Keratinocyte (primary cell): ENCODE results near the gene SMO. TPM values are rescaled to one million over a fixed set of nuclear protein-coding genes. Genes with fewer than 3 reads are reported as not detected.

Source experiments
- DNase-seq: peaks from one replicate; pipeline ENCODE4 v3.0.0-alpha.2; 2011; ENCODE audit warnings: low read depth, missing footprints, low spot score
- FAIRE-seq: peaks from 2 replicates; lab custom pipeline; 2011; peaks lifted over from hg19 to GRCh38; lab: Jason Lieb, UNC
- H2AFZ ChIP-seq: 2 replicates; pipeline ENCODE4 v1.6.0; 2012; ENCODE audit warnings: low read length, control low read depth, inconsistent platforms; ENCODE audit not compliant: control insufficient read depth
- H3K27ac ChIP-seq: 2 replicates; pipeline ENCODE4 v1.5.1; 2011; ENCODE audit warnings: low read length; ENCODE audit not compliant: control insufficient read depth, insufficient read depth
- H3K27me3 ChIP-seq: 3 replicates; pipeline ENCODE4 v1.6.0; 2011; ENCODE audit warnings: low read length; ENCODE audit not compliant: control insufficient read depth, insufficient read depth; ENCODE audit errors: extremely low read depth
- H3K36me3 ChIP-seq, 2 experiments: 2 replicates in 1 of 2; 3 replicates in 1 of 2; pipeline ENCODE4 v1.5.1; 2011; ENCODE audit warnings: low read length in 2 of 2, mild to moderate bottlenecking in 1 of 2; ENCODE audit not compliant: control insufficient read depth in 2 of 2, insufficient read depth in 2 of 2; ENCODE audit errors: extremely low read depth in 1 of 2
- H3K4me1 ChIP-seq: 3 replicates; pipeline ENCODE4 v1.5.1; 2011; ENCODE audit warnings: low read length; ENCODE audit not compliant: control insufficient read depth, insufficient read depth; ENCODE audit errors: extremely low read depth
- H3K4me2 ChIP-seq: 3 replicates; pipeline ENCODE4 v1.6.0; 2011; ENCODE audit warnings: low read depth, low read length; ENCODE audit not compliant: control insufficient read depth, insufficient read depth; ENCODE audit errors: extremely low read depth
- H3K4me3 ChIP-seq, 3 experiments: fragments of 200-600 bp in 1 of 3; sonication (generic) in 1 of 3; 2 replicates in 2 of 3; 3 replicates in 1 of 3; pipeline ENCODE4 v1.5.1; 2011 to 2016; ENCODE audit warnings: low read length in 3 of 3, mild to moderate bottlenecking in 3 of 3, control low read depth in 2 of 3, inconsistent platforms in 1 of 3, low read depth in 1 of 3, mixed read lengths in 1 of 3, mixed run types in 1 of 3, moderate library complexity in 1 of 3; ENCODE audit not compliant: control insufficient read depth in 2 of 3, insufficient read depth in 2 of 3; ENCODE audit errors: extremely low read depth in 1 of 3
- H3K79me2 ChIP-seq: 2 replicates; pipeline ENCODE4 v1.6.0; 2012; ENCODE audit warnings: low read length; ENCODE audit not compliant: control insufficient read depth, insufficient read depth
- H3K9ac ChIP-seq: 3 replicates; pipeline ENCODE4 v1.6.0; 2011; ENCODE audit warnings: low read length; ENCODE audit not compliant: control insufficient read depth, insufficient read depth; ENCODE audit errors: extremely low read depth
- H3K9me1 ChIP-seq: 3 replicates; pipeline ENCODE4 v1.6.0; 2011; ENCODE audit warnings: low read length; ENCODE audit not compliant: control insufficient read depth, insufficient read depth; ENCODE audit errors: extremely low read depth
- H3K9me3 ChIP-seq: 2 replicates; pipeline ENCODE4 v1.5.1; 2012; ENCODE audit warnings: low read depth, low read length; ENCODE audit not compliant: control insufficient read depth
- H4K20me1 ChIP-seq: 3 replicates; pipeline ENCODE4 v1.6.0; 2011; ENCODE audit warnings: low read length; ENCODE audit not compliant: control insufficient read depth, insufficient read depth; ENCODE audit errors: extremely low read depth
- EZH2 ChIP-seq: IDR thresholded peaks from one replicate; pipeline ENCODE4 v1.6.1; 2012; ENCODE audit warnings: inconsistent platforms, mild to moderate bottlenecking, low read length, moderate library complexity
- dilution Hi-C: fragments of 300-500 bp; cut with MboI; formaldehyde crosslinking; loops from one replicate; pipeline ENCODE4 v1.7.0; 2020; ENCODE audit warnings: low sequenced_read_pairs; ENCODE audit not compliant: extremely low pct_ligation_motif_present
- polyA plus RNA-seq, 5 experiments: library from polyadenylated mRNA; depleted of rRNA in 3 of 5; stranded (reverse) in 3 of 5; stranded (forward) in 1 of 5; unstranded in 1 of 5; fragments of >200 nt; gene quantifications; 1 replicate in 1 of 5; 2 replicates in 3 of 5; 3 replicates in 1 of 5; pipeline versions ENCODE4 v1.2.1 to v1.2.3, GENCODE V29; 2011 to 2012; ENCODE audit warnings: missing spikeins in 2 of 5, low read depth in 1 of 5, low replicate concordance in 1 of 5
- TF ChIP-seq, protein P1 (sequence below), 3 experiments: IDR thresholded peaks in 1 of 3; conservative IDR thresholded peaks in 1 of 3; optimal IDR thresholded peaks in 1 of 3; 2 replicates in 2 of 3; 3 replicates in 1 of 3; pipeline versions ENCODE3 to v1.5.1; 2011; ENCODE audit warnings: low read length in 3 of 3, mild to moderate bottlenecking in 3 of 3, moderate library complexity in 2 of 3, control low read depth in 1 of 3, inconsistent platforms in 1 of 3; ENCODE audit not compliant: insufficient read depth in 2 of 3; ENCODE audit errors: extremely low read depth in 1 of 3

The SMO gene
- polyA plus RNA-seq, 1 donor (not counting 4 experiments of a cell fraction or from before 2014, with no cell fraction given), result 3.9 TPM

DNA sequence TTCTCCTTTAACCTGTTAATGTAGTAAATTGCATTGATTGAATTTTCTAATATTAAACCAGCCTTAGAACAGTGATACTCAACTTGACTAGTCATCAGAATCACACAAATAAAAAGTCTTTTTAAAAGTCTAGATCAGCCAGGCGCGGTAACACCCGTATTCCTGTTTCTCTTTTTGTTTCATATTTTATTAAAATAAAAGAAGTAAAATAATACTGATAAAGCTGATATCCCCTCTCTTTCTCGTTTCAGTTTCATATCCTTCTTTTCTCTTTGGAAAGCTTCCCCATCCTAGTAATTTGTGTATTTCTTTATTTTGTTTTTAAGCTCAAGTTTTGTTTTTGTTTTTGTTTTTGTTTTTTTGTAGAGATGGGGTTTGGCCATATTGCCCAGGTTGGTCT, 9.3 kb downstream of the SMO start:
- no peaks in the 10 kb centered on the region for H3K27me3 ChIP-seq
- H4K20me1 ChIP-seq, result no peaks in the 10 kb centered on the region

GRCh38 chr7:129199406-129199805, 11.0 kb downstream of the SMO start:
- FAIRE-seq (no peak), DNase-seq (no peak)
- H3K79me2 ChIP-seq, result no peaks in the 10 kb centered on the region
- H4K20me1 ChIP-seq, result no peaks in the 10 kb centered on the region
- H3K9me3 ChIP-seq, result no peaks in the 10 kb centered on the region
- no peak overlapping the region for H3K27ac ChIP-seq
- no peak for TF ChIP-seq EZH2
- TF ChIP-seq, protein P1, sequence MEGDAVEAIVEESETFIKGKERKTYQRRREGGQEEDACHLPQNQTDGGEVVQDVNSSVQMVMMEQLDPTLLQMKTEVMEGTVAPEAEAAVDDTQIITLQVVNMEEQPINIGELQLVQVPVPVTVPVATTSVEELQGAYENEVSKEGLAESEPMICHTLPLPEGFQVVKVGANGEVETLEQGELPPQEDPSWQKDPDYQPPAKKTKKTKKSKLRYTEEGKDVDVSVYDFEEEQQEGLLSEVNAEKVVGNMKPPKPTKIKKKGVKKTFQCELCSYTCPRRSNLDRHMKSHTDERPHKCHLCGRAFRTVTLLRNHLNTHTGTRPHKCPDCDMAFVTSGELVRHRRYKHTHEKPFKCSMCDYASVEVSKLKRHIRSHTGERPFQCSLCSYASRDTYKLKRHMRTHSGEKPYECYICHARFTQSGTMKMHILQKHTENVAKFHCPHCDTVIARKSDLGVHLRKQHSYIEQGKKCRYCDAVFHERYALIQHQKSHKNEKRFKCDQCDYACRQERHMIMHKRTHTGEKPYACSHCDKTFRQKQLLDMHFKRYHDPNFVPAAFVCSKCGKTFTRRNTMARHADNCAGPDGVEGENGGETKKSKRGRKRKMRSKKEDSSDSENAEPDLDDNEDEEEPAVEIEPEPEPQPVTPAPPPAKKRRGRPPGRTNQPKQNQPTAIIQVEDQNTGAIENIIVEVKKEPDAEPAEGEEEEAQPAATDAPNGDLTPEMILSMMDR (optimal IDR thresholded peaks at IDR 0.05 in 1 of 3, IDR thresholded peaks at IDR 0.05 in 1 of 3, conservative IDR thresholded peaks at IDR 0.05 in 1 of 3; ENCODE audit: extremely low read depth in 1 of 3, insufficient read depth in 2 of 3, low read length in 3 of 3), result no peak
- H3K9ac ChIP-seq, result no peak overlapping the region
- no peak overlapping the region for H3K4me3 ChIP-seq
- H3K9me1 ChIP-seq, result no peaks in the 10 kb centered on the region
- H2AFZ ChIP-seq, result no peak overlapping the region
- no peaks in the 10 kb centered on the region for H3K27me3 ChIP-seq
- no peaks in the 10 kb centered on the region for H3K36me3 ChIP-seq
- no peak overlapping the region for H3K4me2 ChIP-seq
- H3K4me1 ChIP-seq, result no peaks in the 10 kb centered on the region
- dilution Hi-C loops, result no loop called here

More for the DNA sequence above, 9.3 kb downstream of the SMO start:
- no peaks in the 10 kb centered on the region for H3K9me3 ChIP-seq
- H3K9ac ChIP-seq, result no peak overlapping the region
- FAIRE-seq, result no peak
- no peak for DNase-seq
- no peaks in the 10 kb centered on the region for H3K79me2 ChIP-seq
- H3K4me2 ChIP-seq, result no peak overlapping the region
- no peak for TF ChIP-seq EZH2
- TF ChIP-seq, protein P1 (optimal IDR thresholded peaks at IDR 0.05 in 1 of 3, IDR thresholded peaks at IDR 0.05 in 1 of 3, conservative IDR thresholded peaks at IDR 0.05 in 1 of 3; ENCODE audit: extremely low read depth in 1 of 3, insufficient read depth in 2 of 3, low read length in 3 of 3), result no peak
- dilution Hi-C loops, result no loop called here
- no peaks in the 10 kb centered on the region for H3K4me1 ChIP-seq
- no peaks in the 10 kb centered on the region for H3K9me1 ChIP-seq
- H3K36me3 ChIP-seq, result no peaks in the 10 kb centered on the region
- H2AFZ ChIP-seq, result no peak overlapping the region
- no peak overlapping the region for H3K4me3 ChIP-seq
- no peak overlapping the region for H3K27ac ChIP-seq
